Activated gamma-delta T cell (primary cell): ENCODE results near the gene SLC15A5.

Source experiments
- DNase-seq: peaks from one replicate; lab custom pipeline; 2025; lab: John Stamatoyannopoulos, UW
- total RNA-seq, 2 donors: gene quantifications; one replicate each; lab custom pipeline; 2026; lab: John Stamatoyannopoulos, UW

The SLC15A5 gene
- total RNA-seq, result 0 reads per million in 2 donors

GRCh38 chr12:16277585-16277984 lies at the start of gene SLC15A5:
Gene SLC15A5, minus strand, starts transcription at chr12:16277685. Its CDS starts 0 bp downstream, at chr12:16277685.
- DNase-seq, result no peak

GRCh38 chr12:16325426-16325825 lies 47.9 kb upstream of the SLC15A5 start:
- DNase-seq, result no peak

GRCh38 chr12:16324772-16325171 lies 47.3 kb upstream of the SLC15A5 start:
- no peak for DNase-seq

- no peak for DNase-seq
These were observed 46.8 kb upstream of the SLC15A5 start for GRCh38 chr12:16324272-16324671.

- DNase-seq, result no peak
These were observed 46.2 kb upstream of the SLC15A5 start for GRCh38 chr12:16323638-16324037.

- no peak for DNase-seq
These were observed 45.5 kb upstream of the SLC15A5 start for GRCh38 chr12:16323010-16323409.

- DNase-seq, result no peak
These were observed 33.4 kb upstream of the SLC15A5 start for GRCh38 chr12:16310934-16311333.

- DNase-seq, result no peak
These were observed 30.5 kb upstream of the SLC15A5 start for GRCh38 chr12:16307856-16308475.

GRCh38 chr12:16303939-16304338 lies 26.5 kb upstream of the SLC15A5 start:
- DNase-seq, result no peak

GRCh38 chr12:16300736-16301135 lies 23.3 kb upstream of the SLC15A5 start:
- DNase-seq, result no peak

- DNase-seq, result no peak
These were observed 22.6 kb upstream of the SLC15A5 start for GRCh38 chr12:16300122-16300521.

- no peak for DNase-seq
These were observed 21.9 kb upstream of the SLC15A5 start for GRCh38 chr12:16299403-16299802.

GRCh38 chr12:16297521-16297920 lies 20.0 kb upstream of the SLC15A5 start:
- no peak for DNase-seq

GRCh38 chr12:16294376-16294956 lies 17.0 kb upstream of the SLC15A5 start:
- no peak for DNase-seq

- DNase-seq, result no peak
These were observed 13.5 kb upstream of the SLC15A5 start for GRCh38 chr12:16291032-16291431.

GRCh38 chr12:16285586-16285985 lies 8.1 kb upstream of the SLC15A5 start:
- no peak for DNase-seq

GRCh38 chr12:16282978-16283377 lies 5.5 kb upstream of the SLC15A5 start:
- no peak for DNase-seq

- no peak for DNase-seq
These were observed 4.6 kb upstream of the SLC15A5 start for GRCh38 chr12:16282081-16282480.

GRCh38 chr12:16281157-16281556 lies 3.7 kb upstream of the SLC15A5 start:
- no peak for DNase-seq

- no peak for DNase-seq
These were observed 5.3 kb downstream of the SLC15A5 start for GRCh38 chr12:16272222-16272621.

GRCh38 chr12:16271062-16271461 lies 6.4 kb downstream of the SLC15A5 start:
- DNase-seq, result no peak

- DNase-seq, result no peak
These were observed 7.5 kb downstream of the SLC15A5 start for GRCh38 chr12:16269946-16270345.

GRCh38 chr12:16266085-16266484 lies 11.4 kb downstream of the SLC15A5 start:
- no peak for DNase-seq

GRCh38 chr12:16261944-16262475 lies 15.5 kb downstream of the SLC15A5 start:
- no peak for DNase-seq
